Activated T-cell treated with anti-CD3 and anti-CD28 coated beads, Interleukin-2, amount 50 U/mL, for 24 hours (primary cell): ENCODE results near the gene DDX39A.
"Not testable (repeated sequence)": the region's sequence is repeated elsewhere in the genome, so short reads cannot be mapped to it uniquely, and the experiment has no call there.

Experiments
- DNase-seq: peaks from one replicate; pipeline ENCODE4 v3.0.0-alpha.2; 2020
- H3K27ac Mint-ChIP-seq: 2 replicates; pipeline ENCODE4 v1.8.0; 2020; ENCODE audit warnings: mild to moderate bottlenecking, mixed read lengths
- H3K27me3 Mint-ChIP-seq: 2 replicates; pipeline ENCODE4 v1.8.0; 2020; ENCODE audit warnings: mixed read lengths
- H3K36me3 Mint-ChIP-seq: 2 replicates; pipeline ENCODE4 v1.8.0; 2020; ENCODE audit warnings: low read depth, mixed read lengths
- H3K4me1 Mint-ChIP-seq: 2 replicates; pipeline ENCODE4 v1.8.0; 2020; ENCODE audit warnings: low read depth, mixed read lengths
- H3K4me3 Mint-ChIP-seq: 2 replicates; pipeline ENCODE4 v1.8.0; 2020; ENCODE audit warnings: mild to moderate bottlenecking, moderate library complexity, mixed read lengths
- H3K9me3 Mint-ChIP-seq: 2 replicates; pipeline ENCODE4 v1.8.0; 2020; ENCODE audit warnings: mixed read lengths

Gene DDX39A

GRCh38 chr19:14393329-14393728, 25.8 kb downstream of the DDX39A start:
- H3K36me3 Mint-ChIP-seq = peaks cover 92% of the 10 kb centered on the region
- H3K27ac Mint-ChIP-seq = peak overlapping the region; percentile 90
- no peaks in the 10 kb centered on the region for H3K9me3 Mint-ChIP-seq
- H3K4me1 Mint-ChIP-seq = peaks cover 42% of the 10 kb centered on the region
- H3K27me3 Mint-ChIP-seq = no peaks in the 10 kb centered on the region
- H3K4me3 Mint-ChIP-seq = no peak overlapping the region
- no peak for DNase-seq

GRCh38 chr19:14391156-14391821, 27.9 kb downstream of the DDX39A start:
- H3K36me3 Mint-ChIP-seq = peaks cover 93% of the 10 kb centered on the region
- H3K4me1 Mint-ChIP-seq = peaks cover 30% of the 10 kb centered on the region
- H3K27ac Mint-ChIP-seq = peak overlapping the region; percentile 69
- H3K4me3 Mint-ChIP-seq = no peak overlapping the region
- H3K27me3 Mint-ChIP-seq = no peaks in the 10 kb centered on the region
- no peaks in the 10 kb centered on the region for H3K9me3 Mint-ChIP-seq
- DNase-seq = no peak

GRCh38 chr19:14390548-14390947, 28.6 kb downstream of the DDX39A start:
- Mint-ChIP-seq H3K4me3 (no peak overlapping the region), H3K36me3 (peaks cover 88% of the 10 kb centered on the region), H3K9me3 (no peaks in the 10 kb centered on the region), H3K27me3 (no peaks in the 10 kb centered on the region), H3K27ac (peak overlapping the region; percentile 69), H3K4me1 (peaks cover 25% of the 10 kb centered on the region)
- no peak for DNase-seq

GRCh38 chr19:14385492-14385891, 33.6 kb downstream of the DDX39A start:
- Mint-ChIP-seq H3K36me3 (peaks cover 78% of the 10 kb centered on the region), H3K4me1 (peaks cover 27% of the 10 kb centered on the region), H3K9me3 (no peaks in the 10 kb centered on the region), H3K27ac (peak overlapping the region; percentile 97), H3K27me3 (no peaks in the 10 kb centered on the region), H3K4me3 (peak overlapping the region; percentile 83)
- DNase-seq = peak; percentile 65

GRCh38 chr19:14383661-14384555, 35.2 kb downstream of the DDX39A start:
- Mint-ChIP-seq H3K27me3 (no peaks in the 10 kb centered on the region), H3K36me3 (peaks cover 67% of the 10 kb centered on the region), H3K9me3 (no peaks in the 10 kb centered on the region), H3K4me3 (peak overlapping the region; percentile 83), H3K4me1 (peaks cover 40% of the 10 kb centered on the region), H3K27ac (peak overlapping the region; percentile 97)
- peak; percentile 70 for DNase-seq

GRCh38 chr19:14381689-14382474, 37.3 kb downstream of the DDX39A start:
- Mint-ChIP-seq H3K27me3 (no peaks in the 10 kb centered on the region), H3K4me3 (peak overlapping the region; percentile 83), H3K4me1 (peaks cover 44% of the 10 kb centered on the region), H3K9me3 (no peaks in the 10 kb centered on the region), H3K27ac (peak overlapping the region; percentile 97), H3K36me3 (peaks cover 48% of the 10 kb centered on the region)
- DNase-seq = peak; percentile 73

- H3K4me3 Mint-ChIP-seq = peak overlapping the region; percentile 12
- no peaks in the 10 kb centered on the region for H3K9me3 Mint-ChIP-seq
- H3K27ac Mint-ChIP-seq = peak overlapping the region; percentile 97
- peaks cover 32% of the 10 kb centered on the region for H3K36me3 Mint-ChIP-seq
- peaks cover 49% of the 10 kb centered on the region for H3K4me1 Mint-ChIP-seq
- no peaks in the 10 kb centered on the region for H3K27me3 Mint-ChIP-seq
- DNase-seq = no peak
Observed at GRCh38 chr19:14379294-14380065, 39.7 kb downstream of the DDX39A start.

- H3K27ac Mint-ChIP-seq = peak overlapping the region; percentile 97
Observed at GRCh38 chr19:14378890-14379289, 40.3 kb downstream of the DDX39A start.

GRCh38 chr19:14377883-14378328, 41.2 kb downstream of the DDX39A start:
- H3K27me3 Mint-ChIP-seq = no peaks in the 10 kb centered on the region
- peak overlapping the region; percentile 81 for H3K27ac Mint-ChIP-seq
- H3K9me3 Mint-ChIP-seq = no peaks in the 10 kb centered on the region
- no peak overlapping the region for H3K4me3 Mint-ChIP-seq
- DNase-seq = no peak
- H3K4me1 Mint-ChIP-seq = peaks cover 55% of the 10 kb centered on the region
- H3K36me3 Mint-ChIP-seq = peaks cover 21% of the 10 kb centered on the region

More at GRCh38 chr19:14378890-14379289, 40.3 kb downstream of the DDX39A start:
- Mint-ChIP-seq H3K4me3 (no peak overlapping the region), H3K27me3 (no peaks in the 10 kb centered on the region), H3K9me3 (no peaks in the 10 kb centered on the region), H3K36me3 (peaks cover 29% of the 10 kb centered on the region), H3K4me1 (peaks cover 51% of the 10 kb centered on the region)
- DNase-seq = no peak

- no peak for DNase-seq
- Mint-ChIP-seq H3K36me3 (no peaks in the 10 kb centered on the region), H3K9me3 (no peaks in the 10 kb centered on the region), H3K27ac (peak overlapping the region; percentile 96), H3K4me1 (peaks cover 69% of the 10 kb centered on the region), H3K27me3 (no peaks in the 10 kb centered on the region), H3K4me3 (peak overlapping the region; percentile 68)
Observed at GRCh38 chr19:14375582-14376291, 43.4 kb downstream of the DDX39A start.

- Mint-ChIP-seq H3K4me3 (peak overlapping the region; percentile 68), H3K36me3 (no peaks in the 10 kb centered on the region), H3K4me1 (peaks cover 68% of the 10 kb centered on the region), H3K9me3 (no peaks in the 10 kb centered on the region), H3K27me3 (no peaks in the 10 kb centered on the region), H3K27ac (peak overlapping the region; percentile 96)
- DNase-seq = peak; percentile 74
Observed at GRCh38 chr19:14375055-14375581, 44.0 kb downstream of the DDX39A start.

GRCh38 chr19:14374313-14374712, 44.8 kb downstream of the DDX39A start:
- H3K9me3 Mint-ChIP-seq, H3K27me3 Mint-ChIP-seq, H3K4me3 Mint-ChIP-seq, DNase-seq, H3K36me3 Mint-ChIP-seq: not testable (repeated sequence)
- Mint-ChIP-seq H3K27ac (peak overlapping the region; percentile 96), H3K4me1 (peaks cover 71% of the 10 kb centered on the region)

GRCh38 chr19:14372384-14373077, 46.6 kb downstream of the DDX39A start:
- H3K27me3 Mint-ChIP-seq, H3K9me3 Mint-ChIP-seq, H3K36me3 Mint-ChIP-seq, DNase-seq: not testable (repeated sequence)
- Mint-ChIP-seq H3K27ac (peak overlapping the region; percentile 93), H3K4me3 (peak overlapping the region; percentile 46), H3K4me1 (peaks cover 73% of the 10 kb centered on the region)
